Stomach (tissue), 19 donors: ENCODE results near the gene SPG7. TPM values are rescaled to one million over a fixed set of nuclear protein-coding genes. Genes with fewer than 3 reads are reported as not detected.
A peak's percentile ranks its signal among the peaks of the same experiment; 100 is the strongest.

Experiments used
- DNase-seq, 2 donors: peaks; one replicate each; pipeline versions ENCODE4 v3.0.0 to v3.0.0-alpha.2; 2013 to 2019
- H3K27ac ChIP-seq, 5 donors: fragments of 200-600 bp in 4 of 5; sonication (generic) in 4 of 5; one replicate each; pipeline ENCODE4 v1.5.1; 2013 to 2019; ENCODE audit warnings: mild to moderate bottlenecking in 1 of 5, moderate library complexity in 1 of 5
- H3K27me3 ChIP-seq, 3 donors: fragments of 200-600 bp; sonication (generic); one replicate each; pipeline ENCODE4 v1.5.1; 2017 to 2019; ENCODE audit warnings: mixed run types in 1 of 3
- H3K36me3 ChIP-seq, 4 donors: fragments of 200-600 bp; sonication (generic); 1 replicate in 3 of 4; 2 replicates in 1 of 4; pipeline ENCODE4 v1.5.1; 2016 to 2019
- H3K4me1 ChIP-seq, 4 donors: fragments of 200-600 bp; sonication (generic); one replicate each; pipeline ENCODE4 v1.5.1; 2016 to 2019
- H3K4me3 ChIP-seq, 4 donors: fragments of 200-600 bp; sonication (generic) in 3 of 4; one replicate each; pipeline ENCODE4 v1.5.1; 2016 to 2019; ENCODE audit warnings: mild to moderate bottlenecking in 1 of 4
- H3K9me3 ChIP-seq, 4 donors: fragments of 200-600 bp; sonication (generic); one replicate each; pipeline ENCODE4 v1.5.1; 2016 to 2019
- EP300 ChIP-seq: sonication (generic); formaldehyde crosslinking; IDR thresholded peaks from one replicate; pipeline ENCODE4 v1.6.1; 2017; ENCODE audit warnings: antibody characterized with exemption
- POLR2A ChIP-seq, 4 donors: fragments of 450-650 bp; IDR thresholded peaks; one replicate each; pipeline ENCODE4 v1.6.1; 2016; ENCODE audit warnings: antibody characterized with exemption in 4 of 4, control low read depth in 2 of 4, mild to moderate bottlenecking in 1 of 4, moderate library complexity in 1 of 4
- POLR2AphosphoS5 ChIP-seq, 3 donors: sonication (generic); formaldehyde crosslinking; IDR thresholded peaks; one replicate each; pipeline ENCODE4 v1.6.1; 2016; ENCODE audit warnings: antibody characterized with exemption in 3 of 3
- WGBS, 5 donors: extraction: QIAGEN DNeasy Blood & Tissue Kit in 3 of 5; methylation state at CpG; one replicate each; pipeline versions ENCODE4 v1.1.5 to v1.1.7; 2013 to 2018; 5-methylcytosine and 5-hydroxymethylcytosine counted together
- intact Hi-C: fragments of 100-400 bp; cut with DNase I; formaldehyde crosslinking; loops from one replicate; pipeline ENCODE4 v1.15.1; 2023; ENCODE audit warnings: low total_unique reads
- long read RNA-seq, 10 donors: transcript quantifications; one replicate each; lab custom pipeline, GENCODE V29; 2026
- polyA plus RNA-seq, 3 donors: library from polyadenylated mRNA; stranded (reverse); fragments of 200-250 nt; gene quantifications; one replicate each; pipeline ENCODE4 v1.2.3, GENCODE V29; 2013
- total RNA-seq, 5 donors: library from RNA; depleted of rRNA; stranded (reverse); fragments of >200 nt; gene quantifications; one replicate each; pipeline versions ENCODE4 v1.1.0 to v1.2.3, GENCODE V29; 2014 to 2016
- TF ChIP-seq, protein P1 (sequence below), 7 experiments: fragments of 450-650 bp in 4 of 7; fragments of 200-600 bp in 3 of 7; sonication (generic) in 3 of 7; IDR thresholded peaks; one replicate each; pipeline ENCODE4 v1.5.1; 2016 to 2019; ENCODE audit warnings: antibody characterized with exemption in 7 of 7, control low read depth in 2 of 7, mild to moderate bottlenecking in 1 of 7
- donor health status: healthy with polysubstance abuse.
- donor health status: Bipolar disorder and iron deficiency.
- donor health status: healthy.

SPG7 gene
- total RNA-seq (100 to 1,000 TPM; 150 to 363 (median 174) TPM), polyA plus RNA-seq (10 to 100 TPM; 30.0 to 77.2 (median 32.2) TPM)
- long read RNA-seq, donor 1, full-length matches to known transcripts, result 9 of 9 reads
- long read RNA-seq, donor 1, partial matches to known transcripts, result 0 of 9 reads
- long read RNA-seq, donor 1, other reads (novel, unspliced or antisense), result 0 of 9 reads
- long read RNA-seq, donor 2, full-length matches to known transcripts, result 27 of 36 reads
- long read RNA-seq, donor 2, partial matches to known transcripts, result 9 of 36 reads
- long read RNA-seq, donor 2, other reads (novel, unspliced or antisense), result 0 of 36 reads
- long read RNA-seq, donor 3, full-length matches to known transcripts, result 18 of 18 reads
- long read RNA-seq, donor 3, partial matches to known transcripts, result 0 of 18 reads
- long read RNA-seq, donor 3, other reads (novel, unspliced or antisense), result 0 of 18 reads
- long read RNA-seq, donor 4, full-length matches to known transcripts, result 3 of 3 reads
- long read RNA-seq, donor 4, partial matches to known transcripts, result 0 of 3 reads
- long read RNA-seq, donor 4, other reads (novel, unspliced or antisense), result 0 of 3 reads
- long read RNA-seq, donor 5, full-length matches to known transcripts, result 14 of 14 reads
- long read RNA-seq, donor 5, partial matches to known transcripts, result 0 of 14 reads
- long read RNA-seq, donor 5, other reads (novel, unspliced or antisense), result 0 of 14 reads
- long read RNA-seq, donor 6, full-length matches to known transcripts, result 52 of 71 reads
- long read RNA-seq, donor 6, partial matches to known transcripts, result 19 of 71 reads
- long read RNA-seq, donor 6, other reads (novel, unspliced or antisense), result 0 of 71 reads
- long read RNA-seq, donor 7, transcript SPG7-268 (17 exons, 3,359 nt), result major isoform, 5 of 24 reads
- long read RNA-seq, donor 7, partial matches to known transcripts, result 18 of 24 reads
- long read RNA-seq, donor 7, other reads (novel, unspliced or antisense), result 0 of 24 reads
- long read RNA-seq, donor 8, full-length matches to known transcripts, result 25 of 30 reads
- long read RNA-seq, donor 8, partial matches to known transcripts, result 5 of 30 reads
- long read RNA-seq, donor 8, other reads (novel, unspliced or antisense), result 0 of 30 reads
- long read RNA-seq, donor 9, full-length matches to known transcripts, result 12 of 20 reads
- long read RNA-seq, donor 9, partial matches to known transcripts, result 8 of 20 reads
- long read RNA-seq, donor 9, other reads (novel, unspliced or antisense), result 0 of 20 reads
- long read RNA-seq, donor 10, full-length matches to known transcripts, result 12 of 12 reads
- long read RNA-seq, donor 10, partial matches to known transcripts, result 0 of 12 reads
- long read RNA-seq, donor 10, other reads (novel, unspliced or antisense), result 0 of 12 reads

DNA sequence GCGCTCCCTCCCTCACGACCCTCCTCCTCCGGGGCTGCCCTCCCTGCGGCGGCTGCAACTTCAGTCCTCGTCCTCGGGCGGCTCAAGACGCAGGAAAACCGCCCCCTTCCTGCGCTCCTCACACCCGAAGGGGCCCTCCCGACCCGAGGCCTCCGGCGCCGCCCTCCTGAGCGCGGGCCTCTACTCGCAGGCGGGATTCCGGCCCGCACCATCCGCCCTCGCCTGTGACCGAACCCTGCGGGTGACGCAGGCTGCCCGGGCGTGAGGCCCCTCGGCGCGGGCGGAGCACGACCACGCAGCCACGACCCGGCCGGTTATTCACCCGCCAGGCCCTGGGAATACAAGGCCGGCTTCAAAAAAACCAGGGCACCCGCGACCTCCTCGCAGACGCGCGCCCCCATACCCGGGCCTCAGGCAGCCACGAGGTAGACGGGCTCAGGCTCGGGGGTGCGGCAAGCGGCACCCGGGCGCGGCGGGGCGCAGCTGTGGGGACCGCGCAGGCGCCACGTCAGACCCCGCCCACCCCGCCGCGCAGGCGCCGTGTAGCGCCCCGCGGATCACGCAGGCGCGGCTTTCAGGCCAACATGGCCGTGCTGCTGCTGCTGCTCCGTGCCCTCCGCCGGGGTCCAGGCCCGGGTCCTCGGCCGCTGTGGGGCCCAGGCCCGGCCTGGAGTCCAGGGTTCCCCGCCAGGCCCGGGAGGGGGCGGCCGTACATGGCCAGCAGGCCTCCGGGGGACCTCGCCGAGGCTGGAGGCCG is at the start of gene SPG7:
Gene SPG7 (plus strand): TSS at position 570 of the 757 bp plus-strand sequence. CDS start 15 bp downstream, at position 585.
- WGBS, 5 donors, result 0 to 1% (median 0%) methylated on average over 8 to 90 of the region's 90 CpGs
- H3K27me3 ChIP-seq, result no peaks in the 10 kb centered on the region
- H3K4me3 ChIP-seq, result peak within 1 kb of the TSS; percentile 81 to 97 (median 96)
- TF ChIP-seq POLR2AphosphoS5 (IDR thresholded peaks at IDR 0.05), result peak; percentile 75 to 89 (median 84)
- TF ChIP-seq EP300, result no peak
- TF ChIP-seq, protein P1, sequence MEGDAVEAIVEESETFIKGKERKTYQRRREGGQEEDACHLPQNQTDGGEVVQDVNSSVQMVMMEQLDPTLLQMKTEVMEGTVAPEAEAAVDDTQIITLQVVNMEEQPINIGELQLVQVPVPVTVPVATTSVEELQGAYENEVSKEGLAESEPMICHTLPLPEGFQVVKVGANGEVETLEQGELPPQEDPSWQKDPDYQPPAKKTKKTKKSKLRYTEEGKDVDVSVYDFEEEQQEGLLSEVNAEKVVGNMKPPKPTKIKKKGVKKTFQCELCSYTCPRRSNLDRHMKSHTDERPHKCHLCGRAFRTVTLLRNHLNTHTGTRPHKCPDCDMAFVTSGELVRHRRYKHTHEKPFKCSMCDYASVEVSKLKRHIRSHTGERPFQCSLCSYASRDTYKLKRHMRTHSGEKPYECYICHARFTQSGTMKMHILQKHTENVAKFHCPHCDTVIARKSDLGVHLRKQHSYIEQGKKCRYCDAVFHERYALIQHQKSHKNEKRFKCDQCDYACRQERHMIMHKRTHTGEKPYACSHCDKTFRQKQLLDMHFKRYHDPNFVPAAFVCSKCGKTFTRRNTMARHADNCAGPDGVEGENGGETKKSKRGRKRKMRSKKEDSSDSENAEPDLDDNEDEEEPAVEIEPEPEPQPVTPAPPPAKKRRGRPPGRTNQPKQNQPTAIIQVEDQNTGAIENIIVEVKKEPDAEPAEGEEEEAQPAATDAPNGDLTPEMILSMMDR (IDR thresholded peaks at IDR 0.05), result no peak
- TF ChIP-seq POLR2A (IDR thresholded peaks at IDR 0.05), result peak in 1 of 4 donors; percentile 34
- H3K36me3 ChIP-seq, result peaks cover 25 to 27% (median 27%) of the 10 kb centered on the region in 4 donors
- H3K27ac ChIP-seq, result peak within 1 kb of the TSS; percentile 86 to 97 (median 96)
- intact Hi-C loops, result no loop called here
- no peaks in the 10 kb centered on the region for H3K9me3 ChIP-seq
- peak; percentile 89 to 98 for DNase-seq
- H3K4me1 ChIP-seq, result peaks cover 26 to 60% (median 48%) of the 10 kb centered on the region in 4 donors

DNA sequence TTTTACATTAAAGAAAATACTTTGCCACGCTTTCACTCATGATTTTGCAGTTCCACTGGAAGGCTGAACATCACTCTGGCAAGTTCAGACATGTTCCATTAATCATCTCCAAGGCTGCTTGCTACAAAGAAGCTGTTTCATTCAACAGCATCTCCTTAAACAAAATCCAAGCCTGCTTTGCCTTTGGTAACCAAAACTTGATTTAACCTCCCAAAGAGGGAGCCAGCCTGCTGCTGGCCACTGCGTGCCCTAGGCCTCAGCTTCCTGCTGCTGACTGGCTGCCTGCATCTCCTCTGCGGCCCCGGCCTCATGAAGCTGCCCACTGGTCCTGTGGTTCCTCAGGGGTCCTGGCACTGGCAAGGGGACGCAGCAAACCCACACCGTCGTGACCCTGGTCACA is 49.7 kb upstream of the SPG7 start:
- DNase-seq, result no peak
- Histone ChIP-seq H3K9me3 (no peaks in the 10 kb centered on the region), H3K4me1 (peaks cover 20 to 64% (median 37%) of the 10 kb centered on the region in 4 donors), H3K27me3 (no peaks in the 10 kb centered on the region), H3K27ac (no peak overlapping the region), H3K36me3 (no peaks in the 10 kb centered on the region), H3K4me3 (no peak overlapping the region)
- TF ChIP-seq POLR2A (IDR thresholded peaks at IDR 0.05), result no peak
- no peak for TF ChIP-seq EP300
- TF ChIP-seq, protein P1 (IDR thresholded peaks at IDR 0.05), result no peak
- intact Hi-C loops, result no loop called here
- 83 to 96% (median 93%) methylated on average over 7 of the region's 7 CpGs for WGBS, 5 donors

DNA sequence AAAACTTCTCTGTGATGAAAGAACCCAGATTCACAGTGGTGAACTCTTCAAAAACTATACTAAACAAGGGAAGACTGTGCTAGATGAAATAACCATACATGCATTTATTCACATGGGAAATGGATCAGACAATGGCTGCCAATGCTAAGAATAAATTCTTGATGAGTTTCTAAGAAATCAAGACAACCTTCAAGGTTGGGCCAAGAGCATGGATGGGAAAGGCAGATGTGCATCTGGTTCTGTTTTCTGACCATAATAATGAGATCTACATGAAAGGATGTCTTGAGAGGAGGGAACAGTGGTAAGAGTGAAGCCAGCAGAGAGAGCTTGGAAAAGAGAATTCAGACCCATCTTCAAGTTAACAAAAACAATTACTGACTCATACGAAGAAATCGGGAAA is 49.2 kb upstream of the SPG7 start:
- H3K36me3 ChIP-seq, result no peaks in the 10 kb centered on the region
- WGBS, 5 donors, result 72 to 91% (median 88%) methylated on average over 2 of the region's 2 CpGs
- H3K27me3 ChIP-seq, result no peaks in the 10 kb centered on the region
- H3K27ac ChIP-seq, result no peak overlapping the region
- TF ChIP-seq, protein P1 (IDR thresholded peaks at IDR 0.05), result no peak
- no peak for TF ChIP-seq EP300
- no peak for TF ChIP-seq POLR2AphosphoS5 (IDR thresholded peaks at IDR 0.05)
- TF ChIP-seq POLR2A (IDR thresholded peaks at IDR 0.05), result no peak
- no peaks in the 10 kb centered on the region for H3K9me3 ChIP-seq
- DNase-seq, result no peak
- H3K4me1 ChIP-seq, result peaks cover 16 to 64% (median 34%) of the 10 kb centered on the region in 4 donors
- intact Hi-C loops, result no loop called here
- H3K4me3 ChIP-seq, result no peak overlapping the region
